AG08396 (cell line): Measurements from ENCODE around the gene RNF180.
"Not testable (repeated sequence)": the region's sequence is repeated elsewhere in the genome, so short reads cannot be mapped to it uniquely, and the experiment has no call there.

ENCODE experiments used
- DNase-seq: peaks from one replicate; pipeline ENCODE4 v3.0.0; 2012; ENCODE audit warnings: low spot score, mixed read lengths

Gene RNF180

GRCh38 chr5:64285188-64286130 lies 119.8 kb downstream of the RNF180 start:
- DNase-seq: no peak

- DNase-seq: no peak
Observed at GRCh38 chr5:64286381-64286780, 120.7 kb downstream of the RNF180 start.

GRCh38 chr5:64288496-64288895 lies 122.9 kb downstream of the RNF180 start:
- DNase-seq: not testable (repeated sequence)

- no peak for DNase-seq
Observed at GRCh38 chr5:64292611-64293215, 127.1 kb downstream of the RNF180 start.

GRCh38 chr5:64295101-64295500 lies 129.5 kb downstream of the RNF180 start:
- DNase-seq: no peak

- DNase-seq: no peak
Observed at GRCh38 chr5:64298586-64298985, 132.9 kb downstream of the RNF180 start.

GRCh38 chr5:64299805-64300204 lies 134.2 kb downstream of the RNF180 start:
- no peak for DNase-seq

- DNase-seq: no peak
Observed at GRCh38 chr5:64301566-64301965, 135.9 kb downstream of the RNF180 start.

GRCh38 chr5:64308135-64308534 lies 142.5 kb downstream of the RNF180 start:
- DNase-seq: no peak

GRCh38 chr5:64312491-64312890 lies 146.8 kb downstream of the RNF180 start:
- DNase-seq: no peak

GRCh38 chr5:64315778-64316177 lies 150.1 kb downstream of the RNF180 start:
- no peak for DNase-seq

GRCh38 chr5:64318175-64318574 lies 152.5 kb downstream of the RNF180 start:
- no peak for DNase-seq

GRCh38 chr5:64323591-64323990 lies 157.9 kb downstream of the RNF180 start:
- DNase-seq: no peak

- DNase-seq: no peak
Observed at GRCh38 chr5:64330728-64331231, 165.1 kb downstream of the RNF180 start.

GRCh38 chr5:64331597-64332277 lies 166.1 kb downstream of the RNF180 start:
- DNase-seq: no peak

GRCh38 chr5:64333886-64334285 lies 168.2 kb downstream of the RNF180 start:
- DNase-seq: no peak

- no peak for DNase-seq
Observed at GRCh38 chr5:64339769-64340168, 174.1 kb downstream of the RNF180 start.

GRCh38 chr5:64340293-64340692 lies 174.7 kb downstream of the RNF180 start:
- no peak for DNase-seq

- DNase-seq: no peak
Observed at GRCh38 chr5:64341340-64341739, 175.7 kb downstream of the RNF180 start.

- no peak for DNase-seq
Observed at GRCh38 chr5:64344501-64344900, 178.9 kb downstream of the RNF180 start.

GRCh38 chr5:64347309-64347708 lies 181.7 kb downstream of the RNF180 start:
- DNase-seq: no peak

GRCh38 chr5:64364426-64364825 lies 198.8 kb downstream of the RNF180 start:
- no peak for DNase-seq

- DNase-seq: peak; percentile 1
Observed at GRCh38 chr5:64384765-64385164, 219.1 kb downstream of the RNF180 start.
